Measurements from ENCODE around the gene FTMT.

The FTMT gene

DNA sequence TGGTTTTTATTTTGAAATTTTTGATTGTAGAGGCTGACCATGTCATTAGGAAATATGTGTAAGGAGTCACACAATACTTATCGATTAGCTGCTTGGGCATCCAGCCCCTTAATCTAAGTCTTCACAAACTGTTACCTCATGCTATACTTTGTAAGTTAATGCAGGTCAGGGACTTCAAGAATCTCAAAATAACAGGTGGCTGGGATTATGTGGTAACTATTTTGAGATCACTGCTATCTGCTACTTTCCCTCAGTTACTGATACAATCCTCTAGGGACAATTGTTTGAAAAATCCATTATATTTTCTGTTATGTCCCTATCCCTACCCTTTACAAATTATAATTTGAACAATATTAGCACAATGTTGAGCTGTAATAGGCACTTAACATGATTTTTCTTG is 21.7 kb downstream of the FTMT start:
- TF ChIP-seq SIN3A (IDR thresholded peaks at IDR 0.05; ENCODE audit: borderline replicate concordance, insufficient read depth, low read length) (no peak), FOXP2 (optimal IDR thresholded peaks at IDR 0.05; ENCODE audit: borderline replicate concordance, extremely low read depth, extremely low read length, insufficient read depth) (no peak), POLR2AphosphoS5 (IDR thresholded peaks at IDR 0.05; ENCODE audit: low read depth, low read length) (no peak), TAF1 (IDR thresholded peaks at IDR 0.05; ENCODE audit: borderline replicate concordance, insufficient read depth, low read length) (no peak)
- TF ChIP-seq, protein P1, sequence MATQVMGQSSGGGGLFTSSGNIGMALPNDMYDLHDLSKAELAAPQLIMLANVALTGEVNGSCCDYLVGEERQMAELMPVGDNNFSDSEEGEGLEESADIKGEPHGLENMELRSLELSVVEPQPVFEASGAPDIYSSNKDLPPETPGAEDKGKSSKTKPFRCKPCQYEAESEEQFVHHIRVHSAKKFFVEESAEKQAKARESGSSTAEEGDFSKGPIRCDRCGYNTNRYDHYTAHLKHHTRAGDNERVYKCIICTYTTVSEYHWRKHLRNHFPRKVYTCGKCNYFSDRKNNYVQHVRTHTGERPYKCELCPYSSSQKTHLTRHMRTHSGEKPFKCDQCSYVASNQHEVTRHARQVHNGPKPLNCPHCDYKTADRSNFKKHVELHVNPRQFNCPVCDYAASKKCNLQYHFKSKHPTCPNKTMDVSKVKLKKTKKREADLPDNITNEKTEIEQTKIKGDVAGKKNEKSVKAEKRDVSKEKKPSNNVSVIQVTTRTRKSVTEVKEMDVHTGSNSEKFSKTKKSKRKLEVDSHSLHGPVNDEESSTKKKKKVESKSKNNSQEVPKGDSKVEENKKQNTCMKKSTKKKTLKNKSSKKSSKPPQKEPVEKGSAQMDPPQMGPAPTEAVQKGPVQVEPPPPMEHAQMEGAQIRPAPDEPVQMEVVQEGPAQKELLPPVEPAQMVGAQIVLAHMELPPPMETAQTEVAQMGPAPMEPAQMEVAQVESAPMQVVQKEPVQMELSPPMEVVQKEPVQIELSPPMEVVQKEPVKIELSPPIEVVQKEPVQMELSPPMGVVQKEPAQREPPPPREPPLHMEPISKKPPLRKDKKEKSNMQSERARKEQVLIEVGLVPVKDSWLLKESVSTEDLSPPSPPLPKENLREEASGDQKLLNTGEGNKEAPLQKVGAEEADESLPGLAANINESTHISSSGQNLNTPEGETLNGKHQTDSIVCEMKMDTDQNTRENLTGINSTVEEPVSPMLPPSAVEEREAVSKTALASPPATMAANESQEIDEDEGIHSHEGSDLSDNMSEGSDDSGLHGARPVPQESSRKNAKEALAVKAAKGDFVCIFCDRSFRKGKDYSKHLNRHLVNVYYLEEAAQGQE (IDR thresholded peaks at IDR 0.05; ENCODE audit: insufficient read depth in 1 of 2, low read depth in 2 of 2, low read length in 2 of 2) = no peak

DNA sequence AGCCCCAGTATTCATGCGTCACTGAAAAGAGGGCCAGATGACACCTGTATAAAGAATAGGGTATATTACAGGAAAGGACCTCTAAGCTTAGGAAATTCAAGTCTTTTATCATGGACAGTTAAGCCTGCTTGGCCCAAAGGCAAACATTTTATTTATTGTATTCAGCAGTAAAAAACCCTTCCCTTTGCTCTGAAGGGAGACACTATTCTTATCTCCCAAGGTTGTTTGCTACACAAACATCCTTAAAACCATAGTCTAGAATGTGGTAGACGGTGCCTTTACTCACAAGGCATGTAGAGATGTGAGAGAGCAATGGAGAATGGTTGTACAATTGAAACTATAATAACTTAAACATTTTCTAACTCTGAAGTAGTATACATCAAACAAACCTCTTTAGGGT is 33.9 kb downstream of the FTMT start:
- TF ChIP-seq POLR2AphosphoS5 (IDR thresholded peaks at IDR 0.05; ENCODE audit: low read depth, low read length) (no peak), SIN3A (IDR thresholded peaks at IDR 0.05; ENCODE audit: borderline replicate concordance, insufficient read depth, low read length) (no peak), FOXP2 (optimal IDR thresholded peaks at IDR 0.05; ENCODE audit: borderline replicate concordance, extremely low read depth, extremely low read length, insufficient read depth) (no peak), TAF1 (IDR thresholded peaks at IDR 0.05; ENCODE audit: borderline replicate concordance, insufficient read depth, low read length) (no peak)
- TF ChIP-seq, protein P1 (IDR thresholded peaks at IDR 0.05; ENCODE audit: insufficient read depth in 1 of 2, low read depth in 2 of 2, low read length in 2 of 2) = no peak

GRCh38 chr5:121887727-121888126 is 36.0 kb downstream of the FTMT start:
- TF ChIP-seq FOXP2 (optimal IDR thresholded peaks at IDR 0.05; ENCODE audit: borderline replicate concordance, extremely low read depth, extremely low read length, insufficient read depth) (no peak), TAF1 (IDR thresholded peaks at IDR 0.05; ENCODE audit: borderline replicate concordance, insufficient read depth, low read length) (no peak), POLR2AphosphoS5 (IDR thresholded peaks at IDR 0.05; ENCODE audit: low read depth, low read length) (no peak), SIN3A (IDR thresholded peaks at IDR 0.05; ENCODE audit: borderline replicate concordance, insufficient read depth, low read length) (no peak)
- TF ChIP-seq, protein P1 (IDR thresholded peaks at IDR 0.05; ENCODE audit: insufficient read depth in 1 of 2, low read depth in 2 of 2, low read length in 2 of 2) = no peak

DNA sequence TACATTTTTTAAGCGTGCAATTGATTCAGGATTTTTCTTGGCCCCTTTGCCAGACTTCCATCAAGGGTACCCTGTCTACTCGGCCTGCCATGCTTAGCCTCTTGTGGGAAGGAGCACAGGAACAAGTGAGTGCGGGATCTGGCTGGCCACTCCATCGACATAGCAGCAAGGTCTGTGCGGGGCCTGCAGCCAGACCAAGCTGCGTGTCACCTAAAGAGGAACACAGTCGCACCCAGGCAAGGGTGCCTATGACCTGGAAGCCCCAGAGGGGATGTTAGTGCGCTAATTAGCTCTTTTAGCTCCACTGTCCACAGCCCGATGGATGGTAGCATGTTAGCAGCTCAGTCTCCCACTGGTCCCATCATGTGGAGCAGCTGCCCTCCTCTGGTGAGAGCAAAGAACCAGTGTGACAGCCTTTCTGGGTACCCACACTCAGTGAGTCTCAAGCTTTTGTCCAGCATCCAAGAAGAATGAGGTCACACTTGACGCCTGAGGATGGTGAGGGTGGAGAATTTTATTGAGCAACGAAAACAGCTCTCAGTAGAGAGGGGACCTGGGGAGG is 38.7 kb downstream of the FTMT start:
- TF ChIP-seq TAF1 (IDR thresholded peaks at IDR 0.05; ENCODE audit: borderline replicate concordance, insufficient read depth, low read length) = no peak
- TF ChIP-seq, protein P1 (IDR thresholded peaks at IDR 0.05; ENCODE audit: insufficient read depth in 1 of 2, low read depth in 2 of 2, low read length in 2 of 2) = no peak
- TF ChIP-seq FOXP2 (optimal IDR thresholded peaks at IDR 0.05; ENCODE audit: borderline replicate concordance, extremely low read depth, extremely low read length, insufficient read depth) = no peak
- TF ChIP-seq POLR2AphosphoS5 (IDR thresholded peaks at IDR 0.05; ENCODE audit: low read depth, low read length) = no peak
- no peak for TF ChIP-seq SIN3A (IDR thresholded peaks at IDR 0.05; ENCODE audit: borderline replicate concordance, insufficient read depth, low read length)
